Measurements from ENCODE around the gene COL15A1.

Gene COL15A1

DNA sequence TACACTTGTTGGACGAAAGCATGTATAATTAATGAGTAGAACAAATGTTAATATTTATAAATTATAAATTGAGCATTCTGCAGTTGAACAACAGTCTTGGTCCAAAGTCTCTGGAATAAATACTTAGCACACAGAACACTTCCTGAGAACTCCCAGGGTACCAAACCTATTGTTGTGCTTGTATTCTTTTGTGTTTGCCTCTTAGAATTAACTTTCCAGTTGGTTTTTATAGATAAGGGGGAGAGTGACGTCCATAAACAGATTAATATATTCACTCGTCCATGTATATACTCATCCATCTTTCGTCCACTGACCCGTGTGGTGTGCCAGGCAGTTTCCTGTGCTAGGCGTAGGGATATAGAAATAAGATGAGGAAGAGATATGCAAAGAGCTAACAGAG is 98.9 kb downstream of the COL15A1 start:
- TF ChIP-seq, protein P1, sequence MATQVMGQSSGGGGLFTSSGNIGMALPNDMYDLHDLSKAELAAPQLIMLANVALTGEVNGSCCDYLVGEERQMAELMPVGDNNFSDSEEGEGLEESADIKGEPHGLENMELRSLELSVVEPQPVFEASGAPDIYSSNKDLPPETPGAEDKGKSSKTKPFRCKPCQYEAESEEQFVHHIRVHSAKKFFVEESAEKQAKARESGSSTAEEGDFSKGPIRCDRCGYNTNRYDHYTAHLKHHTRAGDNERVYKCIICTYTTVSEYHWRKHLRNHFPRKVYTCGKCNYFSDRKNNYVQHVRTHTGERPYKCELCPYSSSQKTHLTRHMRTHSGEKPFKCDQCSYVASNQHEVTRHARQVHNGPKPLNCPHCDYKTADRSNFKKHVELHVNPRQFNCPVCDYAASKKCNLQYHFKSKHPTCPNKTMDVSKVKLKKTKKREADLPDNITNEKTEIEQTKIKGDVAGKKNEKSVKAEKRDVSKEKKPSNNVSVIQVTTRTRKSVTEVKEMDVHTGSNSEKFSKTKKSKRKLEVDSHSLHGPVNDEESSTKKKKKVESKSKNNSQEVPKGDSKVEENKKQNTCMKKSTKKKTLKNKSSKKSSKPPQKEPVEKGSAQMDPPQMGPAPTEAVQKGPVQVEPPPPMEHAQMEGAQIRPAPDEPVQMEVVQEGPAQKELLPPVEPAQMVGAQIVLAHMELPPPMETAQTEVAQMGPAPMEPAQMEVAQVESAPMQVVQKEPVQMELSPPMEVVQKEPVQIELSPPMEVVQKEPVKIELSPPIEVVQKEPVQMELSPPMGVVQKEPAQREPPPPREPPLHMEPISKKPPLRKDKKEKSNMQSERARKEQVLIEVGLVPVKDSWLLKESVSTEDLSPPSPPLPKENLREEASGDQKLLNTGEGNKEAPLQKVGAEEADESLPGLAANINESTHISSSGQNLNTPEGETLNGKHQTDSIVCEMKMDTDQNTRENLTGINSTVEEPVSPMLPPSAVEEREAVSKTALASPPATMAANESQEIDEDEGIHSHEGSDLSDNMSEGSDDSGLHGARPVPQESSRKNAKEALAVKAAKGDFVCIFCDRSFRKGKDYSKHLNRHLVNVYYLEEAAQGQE (IDR thresholded peaks at IDR 0.05; ENCODE audit: insufficient read depth in 1 of 2, low read depth in 2 of 2, low read length in 2 of 2), result no peak
- no peak for TF ChIP-seq TAF1 (IDR thresholded peaks at IDR 0.05; ENCODE audit: borderline replicate concordance, insufficient read depth, low read length)
- no peak for TF ChIP-seq FOXP2 (optimal IDR thresholded peaks at IDR 0.05; ENCODE audit: borderline replicate concordance, extremely low read depth, extremely low read length, insufficient read depth)
- no peak for TF ChIP-seq POLR2AphosphoS5 (IDR thresholded peaks at IDR 0.05; ENCODE audit: low read depth, low read length)
- TF ChIP-seq SIN3A (IDR thresholded peaks at IDR 0.05; ENCODE audit: borderline replicate concordance, insufficient read depth, low read length), result no peak

DNA sequence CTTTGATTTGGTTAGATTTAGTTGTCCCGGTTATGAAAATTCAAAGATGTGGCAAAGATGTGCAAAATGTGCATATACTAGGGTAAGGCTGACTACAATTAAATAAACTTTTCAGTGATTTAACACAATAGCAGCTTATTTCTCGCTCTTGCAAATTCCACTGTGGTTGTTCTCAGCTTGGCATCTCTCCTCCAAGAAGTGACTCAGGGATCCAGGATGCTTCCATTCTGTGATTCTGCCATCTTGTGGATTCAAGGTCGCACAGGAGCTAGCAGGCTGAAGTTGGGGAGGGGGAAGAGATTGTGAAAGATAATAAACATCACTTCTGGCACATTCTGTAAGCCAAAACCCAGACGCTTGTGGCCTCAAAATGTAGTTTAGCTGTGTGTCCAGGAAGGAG is 101.1 kb downstream of the COL15A1 start:
- TF ChIP-seq, protein P1 (IDR thresholded peaks at IDR 0.05; ENCODE audit: insufficient read depth in 1 of 2, low read depth in 2 of 2, low read length in 2 of 2), result no peak
- TF ChIP-seq SIN3A (IDR thresholded peaks at IDR 0.05; ENCODE audit: borderline replicate concordance, insufficient read depth, low read length) (no peak), FOXP2 (optimal IDR thresholded peaks at IDR 0.05; ENCODE audit: borderline replicate concordance, extremely low read depth, extremely low read length, insufficient read depth) (no peak), TAF1 (IDR thresholded peaks at IDR 0.05; ENCODE audit: borderline replicate concordance, insufficient read depth, low read length) (no peak), POLR2AphosphoS5 (IDR thresholded peaks at IDR 0.05; ENCODE audit: low read depth, low read length) (no peak)

DNA sequence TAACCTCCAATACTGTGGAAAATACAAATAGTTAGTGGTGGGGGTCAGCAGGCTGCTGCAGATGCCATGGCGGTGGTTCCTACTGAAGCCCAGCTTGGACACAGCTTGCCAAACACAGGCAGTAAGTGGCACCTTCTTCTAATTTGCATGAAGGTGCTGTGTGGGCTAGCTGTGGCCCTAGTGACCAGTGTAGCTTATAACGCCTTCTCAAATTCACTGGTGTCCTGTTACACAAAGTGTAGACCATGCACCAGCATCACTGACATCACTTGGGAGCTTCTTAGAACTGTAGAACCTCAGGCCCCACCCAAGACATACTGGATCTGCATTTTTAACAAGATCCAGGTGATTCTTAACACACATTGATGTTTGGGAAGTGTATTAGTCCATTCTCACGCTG is 102.4 kb downstream of the COL15A1 start:
- TF ChIP-seq POLR2AphosphoS5 (IDR thresholded peaks at IDR 0.05; ENCODE audit: low read depth, low read length), result no peak
- TF ChIP-seq SIN3A (IDR thresholded peaks at IDR 0.05; ENCODE audit: borderline replicate concordance, insufficient read depth, low read length), result no peak
- TF ChIP-seq TAF1 (IDR thresholded peaks at IDR 0.05; ENCODE audit: borderline replicate concordance, insufficient read depth, low read length), result no peak
- TF ChIP-seq, protein P1 (IDR thresholded peaks at IDR 0.05; ENCODE audit: insufficient read depth in 1 of 2, low read depth in 2 of 2, low read length in 2 of 2), result no peak
- no peak for TF ChIP-seq FOXP2 (optimal IDR thresholded peaks at IDR 0.05; ENCODE audit: borderline replicate concordance, extremely low read depth, extremely low read length, insufficient read depth)

DNA sequence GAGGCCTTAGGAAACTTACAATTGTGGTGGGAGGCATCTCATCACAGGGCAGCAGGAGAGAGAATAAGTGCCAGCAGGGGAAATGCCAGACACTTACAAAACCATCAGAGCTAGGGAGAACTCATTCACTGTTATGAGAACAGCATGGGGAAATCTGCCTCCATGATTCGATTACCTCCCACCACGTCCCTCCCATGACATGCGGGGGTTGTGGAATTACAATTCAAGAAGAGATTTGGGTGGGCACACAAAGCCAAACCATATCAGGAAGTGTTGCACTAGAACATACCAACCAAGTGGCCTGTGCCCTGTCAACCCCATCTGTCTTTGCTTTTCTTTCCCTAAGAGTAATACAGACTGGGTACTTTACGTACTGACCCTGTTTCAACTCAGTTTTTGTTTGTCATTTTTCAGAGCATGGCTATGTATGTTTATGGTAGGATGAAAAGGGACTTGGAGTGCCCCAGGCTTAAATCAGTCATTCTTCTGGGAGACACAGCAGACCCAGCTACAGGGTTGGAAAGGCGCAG is 102.9 kb downstream of the COL15A1 start:
- TF ChIP-seq, protein P1 (IDR thresholded peaks at IDR 0.05; ENCODE audit: insufficient read depth in 1 of 2, low read depth in 2 of 2, low read length in 2 of 2), result no peak
- TF ChIP-seq FOXP2 (optimal IDR thresholded peaks at IDR 0.05; ENCODE audit: borderline replicate concordance, extremely low read depth, extremely low read length, insufficient read depth), result no peak
- no peak for TF ChIP-seq TAF1 (IDR thresholded peaks at IDR 0.05; ENCODE audit: borderline replicate concordance, insufficient read depth, low read length)
- no peak for TF ChIP-seq POLR2AphosphoS5 (IDR thresholded peaks at IDR 0.05; ENCODE audit: low read depth, low read length)
- TF ChIP-seq SIN3A (IDR thresholded peaks at IDR 0.05; ENCODE audit: borderline replicate concordance, insufficient read depth, low read length), result no peak

DNA sequence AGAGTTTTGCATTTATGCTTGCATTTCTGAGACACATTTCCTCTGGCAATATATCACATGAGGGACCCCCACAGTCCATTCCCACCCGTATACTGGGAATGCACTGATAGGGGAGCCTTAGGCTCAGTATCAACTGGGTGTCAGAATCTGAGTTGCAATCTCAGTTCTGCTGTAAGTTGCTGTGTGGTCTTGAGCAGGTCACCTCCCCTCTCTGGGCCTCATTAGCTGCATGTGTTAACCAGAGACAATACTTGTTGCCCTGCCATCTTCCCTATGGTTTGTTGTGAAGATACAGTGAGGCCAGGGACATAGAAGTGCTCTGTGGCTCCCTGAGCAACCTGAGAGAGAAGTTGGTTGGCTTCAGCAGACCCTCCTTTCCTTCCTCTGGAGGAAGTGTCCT is 105.5 kb downstream of the COL15A1 start:
- no peak for TF ChIP-seq SIN3A (IDR thresholded peaks at IDR 0.05; ENCODE audit: borderline replicate concordance, insufficient read depth, low read length)
- no peak for TF ChIP-seq FOXP2 (optimal IDR thresholded peaks at IDR 0.05; ENCODE audit: borderline replicate concordance, extremely low read depth, extremely low read length, insufficient read depth)
- TF ChIP-seq, protein P1 (IDR thresholded peaks at IDR 0.05; ENCODE audit: insufficient read depth in 1 of 2, low read depth in 2 of 2, low read length in 2 of 2), result no peak
- no peak for TF ChIP-seq POLR2AphosphoS5 (IDR thresholded peaks at IDR 0.05; ENCODE audit: low read depth, low read length)
- no peak for TF ChIP-seq TAF1 (IDR thresholded peaks at IDR 0.05; ENCODE audit: borderline replicate concordance, insufficient read depth, low read length)
